GM19025 (cell line): Measurements from ENCODE around the gene AMN1.
A peak's percentile ranks its signal among the peaks of the same experiment; 100 is the strongest.
"Not testable (repeated sequence)": the region's sequence is repeated elsewhere in the genome, so short reads cannot be mapped to it uniquely, and the experiment has no call there.

ENCODE experiments used
- ATAC-seq: cut with Tn5 transposase; IDR thresholded peaks from one replicate; pipeline ENCODE4 v1.9.1; 2021; ENCODE audit warnings: mild to moderate bottlenecking, low read depth, moderate library complexity; ENCODE audit not compliant: unreplicated experiment

Gene AMN1

GRCh38 chr12:31733549-31734432 is 5.0 kb upstream of the AMN1 start:
- ATAC-seq, result not testable (repeated sequence)

GRCh38 chr12:31732926-31733548 is 4.2 kb upstream of the AMN1 start:
- no peak for ATAC-seq

GRCh38 chr12:31731203-31731602 is 2.4 kb upstream of the AMN1 start:
- not testable (repeated sequence) for ATAC-seq

GRCh38 chr12:31729705-31730104 is 884 bp upstream of the AMN1 start:
- no peak for ATAC-seq

- ATAC-seq, result no peak
Measured at GRCh38 chr12:31728289-31728916, 418 bp downstream of the AMN1 start.

- ATAC-seq, result no peak
Measured at GRCh38 chr12:31727192-31727591, 1.6 kb downstream of the AMN1 start.

- no peak for ATAC-seq
Measured at GRCh38 chr12:31726575-31726974, 2.2 kb downstream of the AMN1 start.

GRCh38 chr12:31724557-31724956 is 4.3 kb downstream of the AMN1 start:
- no peak for ATAC-seq

GRCh38 chr12:31722580-31722979 is 6.2 kb downstream of the AMN1 start:
- ATAC-seq, result no peak

- not testable (repeated sequence) for ATAC-seq
Measured at GRCh38 chr12:31718542-31719198, 10.2 kb downstream of the AMN1 start.

- not testable (repeated sequence) for ATAC-seq
Measured at GRCh38 chr12:31716998-31717397, 11.8 kb downstream of the AMN1 start.

GRCh38 chr12:31715283-31715825 is 13.5 kb downstream of the AMN1 start:
- ATAC-seq, result peak; percentile 58

- ATAC-seq, result peak; percentile 5
Measured at GRCh38 chr12:31714406-31715271, 14.2 kb downstream of the AMN1 start.

- ATAC-seq, result no peak
Measured at GRCh38 chr12:31712877-31713276, 15.9 kb downstream of the AMN1 start.

GRCh38 chr12:31710021-31710818 is 18.6 kb downstream of the AMN1 start:
- ATAC-seq, result no peak

GRCh38 chr12:31708118-31708517 is 20.7 kb downstream of the AMN1 start:
- ATAC-seq, result not testable (repeated sequence)

- ATAC-seq, result no peak
Measured at GRCh38 chr12:31705621-31706020, 23.2 kb downstream of the AMN1 start.

- no peak for ATAC-seq
Measured at GRCh38 chr12:31702047-31702446, 26.8 kb downstream of the AMN1 start.

- not testable (repeated sequence) for ATAC-seq
Measured at GRCh38 chr12:31689921-31690320, 38.9 kb downstream of the AMN1 start.
